HepG2 (cell line): ENCODE measurements around the gene LANCL1. TPM values are rescaled to one million over a fixed set of nuclear protein-coding genes. Genes with fewer than 3 reads are reported as not detected.

Source experiments
- GATA4 ChIP-seq: sonication (generic); IDR thresholded peaks from 2 replicates; pipeline ENCODE4 v1.6.1; 2016; ENCODE audit warnings: antibody characterized with exemption, low read depth, borderline replicate concordance
- HDAC1 ChIP-seq: sonication (generic); formaldehyde crosslinking; IDR thresholded peaks from 2 replicates; pipeline ENCODE4 v1.5.1; 2020; ENCODE audit warnings: mild to moderate bottlenecking, missing genetic modification reagents
- HNF1B ChIP-seq: sonication (generic); formaldehyde crosslinking; IDR thresholded peaks from 2 replicates; pipeline ENCODE4 v1.5.1; 2020; ENCODE audit warnings: mild to moderate bottlenecking, moderate library complexity, missing genetic modification reagents
- HOMEZ ChIP-seq: IDR thresholded peaks from 2 replicates; pipeline ENCODE4 v1.6.1; 2016; ENCODE audit warnings: low read depth
- KLF13 ChIP-seq: sonication (generic); formaldehyde crosslinking; IDR thresholded peaks from 2 replicates; pipeline ENCODE4 v1.4.0; 2020; ENCODE audit warnings: mild to moderate bottlenecking, missing genetic modification reagents
- MIXL1 ChIP-seq: IDR thresholded peaks from 2 replicates; pipeline ENCODE4 v1.6.1; 2016
- PHF8 ChIP-seq: sonication (generic); formaldehyde crosslinking; IDR thresholded peaks from 2 replicates; pipeline ENCODE4 v1.5.0; 2020; ENCODE audit warnings: missing genetic modification reagents
- POLR2A ChIP-seq, 2 experiments: IDR thresholded peaks; 2 replicates each; pipeline ENCODE4 v1.6.1; 2011; ENCODE audit warnings: low read depth in 2 of 2, low read length in 2 of 2, mild to moderate bottlenecking in 1 of 2, moderate library complexity in 1 of 2; ENCODE audit not compliant: insufficient read depth in 1 of 2
- POLR2AphosphoS5 ChIP-seq: IDR thresholded peaks from 2 replicates; pipeline ENCODE4 v1.6.1; 2012; ENCODE audit warnings: low read depth, low read length
- PRDM4 ChIP-seq: sonication (generic); formaldehyde crosslinking; IDR thresholded peaks from 2 replicates; pipeline ENCODE4 v1.9.0; 2021; ENCODE audit warnings: missing genetic modification reagents, borderline replicate concordance
- SMAD3 ChIP-seq: sonication (generic); formaldehyde crosslinking; IDR thresholded peaks from 2 replicates; pipeline ENCODE4 v1.4.0; 2020; ENCODE audit warnings: missing genetic modification reagents
- SOX5 ChIP-seq: IDR thresholded peaks from 2 replicates; pipeline ENCODE4 v1.6.1; 2016; ENCODE audit warnings: borderline replicate concordance
- ZBTB34 ChIP-seq: sonication (generic); formaldehyde crosslinking; IDR thresholded peaks from 2 replicates; pipeline ENCODE4 v1.8.0; 2022; ENCODE audit warnings: mild to moderate bottlenecking, missing genetic modification reagents
- ZNF33B ChIP-seq: sonication (generic); formaldehyde crosslinking; IDR thresholded peaks from 2 replicates; pipeline ENCODE4 v1.5.1; 2020; ENCODE audit warnings: mild to moderate bottlenecking, missing genetic modification reagents
- ZNF510 ChIP-seq: sonication (generic); formaldehyde crosslinking; IDR thresholded peaks from 2 replicates; pipeline ENCODE4 v1.4.0; 2020; ENCODE audit warnings: low read depth, mild to moderate bottlenecking, missing genetic modification reagents
- ZNF713 ChIP-seq: sonication (generic); formaldehyde crosslinking; IDR thresholded peaks from 2 replicates; pipeline ENCODE4 v1.4.0; 2020; ENCODE audit warnings: mild to moderate bottlenecking, missing genetic modification reagents
- polyA plus RNA-seq, 8 experiments: library from polyadenylated mRNA; depleted of rRNA in 3 of 8; stranded (reverse) in 7 of 8; unstranded in 1 of 8; fragments of >200 nt; fragmentation: Illumina TruSeq in 4 of 8; extraction: Trizol in 4 of 8; gene quantifications; 2 replicates each; pipeline versions ENCODE4 v1.2.1 to v1.2.3, GENCODE V29; 2011 to 2016; ENCODE audit warnings: low read depth in 4 of 8, missing spikeins in 1 of 8, mixed read lengths in 1 of 8; ENCODE audit not compliant: insufficient read depth in 1 of 8
- total RNA-seq, 5 experiments: library from RNA; depleted of rRNA; stranded (reverse); fragments of >200 nt; fragmentation: Illumina TruSeq; extraction: Trizol; gene quantifications; 2 replicates each; pipeline ENCODE4 v1.2.3, GENCODE V29; 2016; ENCODE audit warnings: low read depth in 1 of 5
- TF ChIP-seq, protein P1 (sequence below): sonication (generic); formaldehyde crosslinking; IDR thresholded peaks from 2 replicates; pipeline ENCODE4 v1.8.0; 2022; ENCODE audit warnings: low read depth, missing genetic modification reagents
- TF ChIP-seq, protein P2 (sequence below): sonication (generic); formaldehyde crosslinking; conservative IDR thresholded peaks from 2 replicates; pipeline ENCODE4 v1.8.0; 2022; ENCODE audit warnings: low read depth, missing genetic modification reagents
- TF ChIP-seq, protein P3 (sequence below): IDR thresholded peaks from 2 replicates; pipeline ENCODE4 v1.6.1; 2016; ENCODE audit warnings: mild to moderate bottlenecking

The LANCL1 gene
- total and polyA plus RNA-seq, 2 of the 13 experiments (the other 11 are each of a cell fraction or from before 2014, with no cell fraction given) = 53.5 to 67.7 TPM

- TF ChIP-seq HNF1B (CRISPR knock-in tag) (no peak), ZNF713 (CRISPR knock-in tag) (no peak), HOMEZ (CRISPR knock-in tag) (0 out of 2 replicates have a peak, but pooled peaks have one; percentile 58), PHF8 (CRISPR knock-in tag) (peak; percentile 57), PRDM4 (no peak), ZBTB34 (CRISPR knock-in tag) (no peak), POLR2A (IDR thresholded peaks at IDR 0.05; ENCODE audit: insufficient read depth in 1 of 2, low read depth in 2 of 2, low read length in 2 of 2) (peak in 1 of 2 experiments; percentile 36; a peak in 1 of 4 replicates), HDAC1 (0 out of 2 replicates have a peak, but pooled peaks have one; percentile 42), GATA4 (no peak), SOX5 (CRISPR knock-in tag) (peak; percentile 14; the same call in 1 of the 2 replicates), KLF13 (CRISPR knock-in tag) (no peak), ZNF33B (CRISPR knock-in tag) (no peak), MIXL1 (CRISPR knock-in tag) (no peak), SMAD3 (CRISPR knock-in tag) (no peak), ZNF510 (CRISPR knock-in tag) (0 out of 2 replicates have a peak, but pooled peaks have one; percentile 53), POLR2AphosphoS5 (peak; percentile 77)
- TF ChIP-seq, protein P1, sequence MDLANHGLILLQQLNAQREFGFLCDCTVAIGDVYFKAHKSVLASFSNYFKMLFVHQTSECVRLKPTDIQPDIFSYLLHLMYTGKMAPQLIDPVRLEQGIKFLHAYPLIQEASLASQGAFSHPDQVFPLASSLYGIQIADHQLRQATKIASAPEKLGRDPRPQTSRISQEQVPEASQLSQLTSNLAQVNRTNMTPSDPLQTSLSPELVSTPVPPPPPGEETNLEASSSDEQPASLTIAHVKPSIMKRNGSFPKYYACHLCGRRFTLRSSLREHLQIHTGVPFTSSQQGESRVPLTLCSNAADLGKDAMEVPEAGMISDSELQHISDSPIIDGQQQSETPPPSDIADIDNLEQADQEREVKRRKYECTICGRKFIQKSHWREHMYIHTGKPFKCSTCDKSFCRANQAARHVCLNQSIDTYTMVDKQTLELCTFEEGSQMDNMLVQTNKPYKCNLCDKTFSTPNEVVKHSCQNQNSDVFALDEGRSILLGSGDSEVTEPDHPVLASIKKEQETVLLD (CRISPR knock-in tag) = no peak
- TF ChIP-seq, protein P2, sequence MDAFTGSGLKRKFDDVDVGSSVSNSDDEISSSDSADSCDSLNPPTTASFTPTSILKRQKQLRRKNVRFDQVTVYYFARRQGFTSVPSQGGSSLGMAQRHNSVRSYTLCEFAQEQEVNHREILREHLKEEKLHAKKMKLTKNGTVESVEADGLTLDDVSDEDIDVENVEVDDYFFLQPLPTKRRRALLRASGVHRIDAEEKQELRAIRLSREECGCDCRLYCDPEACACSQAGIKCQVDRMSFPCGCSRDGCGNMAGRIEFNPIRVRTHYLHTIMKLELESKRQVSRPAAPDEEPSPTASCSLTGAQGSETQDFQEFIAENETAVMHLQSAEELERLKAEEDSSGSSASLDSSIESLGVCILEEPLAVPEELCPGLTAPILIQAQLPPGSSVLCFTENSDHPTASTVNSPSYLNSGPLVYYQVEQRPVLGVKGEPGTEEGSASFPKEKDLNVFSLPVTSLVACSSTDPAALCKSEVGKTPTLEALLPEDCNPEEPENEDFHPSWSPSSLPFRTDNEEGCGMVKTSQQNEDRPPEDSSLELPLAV (CRISPR knock-in tag) = no peak
- TF ChIP-seq, protein P3, sequence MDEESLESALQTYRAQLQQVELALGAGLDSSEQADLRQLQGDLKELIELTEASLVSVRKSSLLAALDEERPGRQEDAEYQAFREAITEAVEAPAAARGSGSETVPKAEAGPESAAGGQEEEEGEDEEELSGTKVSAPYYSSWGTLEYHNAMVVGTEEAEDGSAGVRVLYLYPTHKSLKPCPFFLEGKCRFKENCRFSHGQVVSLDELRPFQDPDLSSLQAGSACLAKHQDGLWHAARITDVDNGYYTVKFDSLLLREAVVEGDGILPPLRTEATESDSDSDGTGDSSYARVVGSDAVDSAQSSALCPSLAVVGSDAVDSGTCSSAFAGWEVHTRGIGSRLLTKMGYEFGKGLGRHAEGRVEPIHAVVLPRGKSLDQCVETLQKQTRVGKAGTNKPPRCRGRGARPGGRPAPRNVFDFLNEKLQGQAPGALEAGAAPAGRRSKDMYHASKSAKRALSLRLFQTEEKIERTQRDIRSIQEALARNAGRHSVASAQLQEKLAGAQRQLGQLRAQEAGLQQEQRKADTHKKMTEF (CRISPR knock-in tag) = 0 out of 2 replicates have a peak, but pooled peaks have one; percentile 27
Observed at GRCh38 chr2:210477496-210477895, 937 bp upstream of the LANCL1 start (continued).
